GM19372 (cell line): ENCODE measurements around the gene HK1.

ENCODE experiments used
- ATAC-seq: cut with Tn5 transposase; IDR thresholded peaks from one replicate; pipeline ENCODE4 v1.9.1; 2021; ENCODE audit warnings: mild to moderate bottlenecking, low read depth, moderate library complexity; ENCODE audit not compliant: unreplicated experiment

Gene HK1

GRCh38 chr10:69414036-69415018 lies 136.0 kb downstream of the HK1 start:
- ATAC-seq = no peak

- no peak for ATAC-seq
Observed at GRCh38 chr10:69415049-69415448, 136.8 kb downstream of the HK1 start.

- ATAC-seq = no peak
Observed at GRCh38 chr10:69415951-69416350, 137.7 kb downstream of the HK1 start.

- no peak for ATAC-seq
Observed at GRCh38 chr10:69416695-69417094, 138.4 kb downstream of the HK1 start, which contains the start of gene TACR2. TSS of gene TACR2 (minus strand) at chr10:69416918. CDS start at chr10:69416323, 595 bp downstream.

GRCh38 chr10:69417542-69417941 lies 139.2 kb downstream of the HK1 start:
- no peak for ATAC-seq

- ATAC-seq = no peak
Observed at GRCh38 chr10:69418052-69418752, 139.9 kb downstream of the HK1 start.

GRCh38 chr10:69419096-69419743 lies 140.9 kb downstream of the HK1 start:
- no peak for ATAC-seq

GRCh38 chr10:69419744-69420126 lies 141.4 kb downstream of the HK1 start:
- no peak for ATAC-seq

- no peak for ATAC-seq
Observed at GRCh38 chr10:69421611-69422308, 143.5 kb downstream of the HK1 start.

GRCh38 chr10:69422676-69423075 lies 144.4 kb downstream of the HK1 start:
- ATAC-seq = no peak

GRCh38 chr10:69425041-69425440 lies 146.7 kb downstream of the HK1 start:
- no peak for ATAC-seq

GRCh38 chr10:69425511-69426298 lies 147.4 kb downstream of the HK1 start:
- ATAC-seq = no peak

- no peak for ATAC-seq
Observed at GRCh38 chr10:69426376-69426727, 148.1 kb downstream of the HK1 start.

GRCh38 chr10:69428165-69428564 lies 149.9 kb downstream of the HK1 start:
- no peak for ATAC-seq

GRCh38 chr10:69434169-69434568 lies 155.9 kb downstream of the HK1 start:
- ATAC-seq = no peak

- ATAC-seq = no peak
Observed at GRCh38 chr10:69434926-69435325, 156.6 kb downstream of the HK1 start.

GRCh38 chr10:69435966-69436520 lies 157.7 kb downstream of the HK1 start:
- ATAC-seq = no peak

- no peak for ATAC-seq
Observed at GRCh38 chr10:69437321-69438259, 159.3 kb downstream of the HK1 start.
